Mucosa of descending colon (tissue), 3 donors: ENCODE measurements around the gene FOXC1. TPM values are rescaled to one million over a fixed set of nuclear protein-coding genes. Genes with fewer than 3 reads are reported as not detected.

Experiments used
- ATAC-seq: fragments of 200-7000 bp; cut with Tn5 transposase; one replicate; pipeline ENCODE4 v1.9.1; 2020; ENCODE audit warnings: mild to moderate bottlenecking, moderate library complexity
- DNase-seq, 3 donors: peaks; one replicate each; pipeline ENCODE4 v3.0.0-alpha.2; 2020
- H3K36me3 ChIP-seq: fragments of 200-600 bp; one replicate; pipeline ENCODE4 v1.8.0; 2021; ENCODE audit warnings: low read depth, mild to moderate bottlenecking
- H3K4me1 ChIP-seq: fragments of 200-600 bp; one replicate; pipeline ENCODE4 v1.8.0; 2021; ENCODE audit warnings: low read depth, mild to moderate bottlenecking
- H3K4me3 ChIP-seq: fragments of 200-600 bp; one replicate; pipeline ENCODE4 v1.8.0; 2021; ENCODE audit warnings: mild to moderate bottlenecking
- H3K9me3 ChIP-seq: fragments of 200-600 bp; one replicate; pipeline ENCODE4 v1.8.0; 2021; ENCODE audit warnings: mild to moderate bottlenecking
- intact Hi-C, 2 donors: fragments of 100-400 bp; cut with DNase I in 1 of 2; cut with micrococcal nuclease in 1 of 2; formaldehyde crosslinking; loops; one replicate each; pipeline versions ENCODE4 v1.11.0 to v1.11.1; 2022; cut with DNase I, micrococcal nuclease
- total RNA-seq, 3 donors: library from RNA; stranded (reverse); fragmentation: NEBNext Ultra II Directional in 2 of 3; extraction: Animal tissue kit (Norgen Biotek cat#: 25700) in 2 of 3; gene quantifications; one replicate each; pipeline versions ENCODE4 v1.2.1 to v1.2.4, GENCODE V29; 2021 to 2023
- TF ChIP-seq, protein P1 (sequence below): fragments of 200-600 bp; IDR thresholded peaks from one replicate; pipeline ENCODE4 v1.8.0; 2022; ENCODE audit warnings: antibody characterized with exemption, mild to moderate bottlenecking
- donor health status: DM: no; HTN: no; CAD: no; lungs with moderate emphysema.
- donor health status: DM: no; HTN: no; CAD: no.
- donor health status: DM: no; HTN: yes; CAD: no.

FOXC1 gene
- total RNA-seq, 3 donors from 2014 or later = 1.1 to 1.7 (median 1.6) TPM

DNA sequence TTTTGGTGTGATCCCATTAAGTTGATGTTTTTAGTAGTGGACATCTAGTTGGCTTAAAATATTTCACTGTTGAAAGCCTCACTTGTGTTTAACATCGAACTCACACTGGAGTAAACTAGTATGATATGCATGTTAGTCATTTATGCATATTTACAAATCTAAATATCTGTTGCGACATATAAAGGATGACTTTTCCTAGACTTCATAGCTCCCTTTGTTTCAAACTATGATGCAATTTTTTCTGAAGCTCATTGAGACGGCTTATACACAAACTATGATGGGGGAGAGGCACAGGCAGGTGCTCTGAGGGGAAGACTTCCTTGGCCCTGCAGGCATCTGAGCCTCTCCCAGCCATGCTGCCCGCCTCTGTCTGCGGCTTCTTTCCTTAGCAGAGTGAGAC lies 11.8 kb upstream of the FOXC1 start:
- DNase-seq = no peak
- Histone ChIP-seq H3K36me3 (no peaks in the 10 kb centered on the region), H3K9me3 (no peaks in the 10 kb centered on the region), H3K4me3 (no peak overlapping the region), H3K4me1 (peaks cover 5% of the 10 kb centered on the region)
- TF ChIP-seq, protein P1, sequence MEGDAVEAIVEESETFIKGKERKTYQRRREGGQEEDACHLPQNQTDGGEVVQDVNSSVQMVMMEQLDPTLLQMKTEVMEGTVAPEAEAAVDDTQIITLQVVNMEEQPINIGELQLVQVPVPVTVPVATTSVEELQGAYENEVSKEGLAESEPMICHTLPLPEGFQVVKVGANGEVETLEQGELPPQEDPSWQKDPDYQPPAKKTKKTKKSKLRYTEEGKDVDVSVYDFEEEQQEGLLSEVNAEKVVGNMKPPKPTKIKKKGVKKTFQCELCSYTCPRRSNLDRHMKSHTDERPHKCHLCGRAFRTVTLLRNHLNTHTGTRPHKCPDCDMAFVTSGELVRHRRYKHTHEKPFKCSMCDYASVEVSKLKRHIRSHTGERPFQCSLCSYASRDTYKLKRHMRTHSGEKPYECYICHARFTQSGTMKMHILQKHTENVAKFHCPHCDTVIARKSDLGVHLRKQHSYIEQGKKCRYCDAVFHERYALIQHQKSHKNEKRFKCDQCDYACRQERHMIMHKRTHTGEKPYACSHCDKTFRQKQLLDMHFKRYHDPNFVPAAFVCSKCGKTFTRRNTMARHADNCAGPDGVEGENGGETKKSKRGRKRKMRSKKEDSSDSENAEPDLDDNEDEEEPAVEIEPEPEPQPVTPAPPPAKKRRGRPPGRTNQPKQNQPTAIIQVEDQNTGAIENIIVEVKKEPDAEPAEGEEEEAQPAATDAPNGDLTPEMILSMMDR = no peak
- intact Hi-C loops = loop anchor here (10.0 kb wide), 2 partner anchors 1037 to 1157 kb away; partner anchors contain the start of gene MYLK4 (in 1 of the 2)
- ATAC-seq = no peak

DNA sequence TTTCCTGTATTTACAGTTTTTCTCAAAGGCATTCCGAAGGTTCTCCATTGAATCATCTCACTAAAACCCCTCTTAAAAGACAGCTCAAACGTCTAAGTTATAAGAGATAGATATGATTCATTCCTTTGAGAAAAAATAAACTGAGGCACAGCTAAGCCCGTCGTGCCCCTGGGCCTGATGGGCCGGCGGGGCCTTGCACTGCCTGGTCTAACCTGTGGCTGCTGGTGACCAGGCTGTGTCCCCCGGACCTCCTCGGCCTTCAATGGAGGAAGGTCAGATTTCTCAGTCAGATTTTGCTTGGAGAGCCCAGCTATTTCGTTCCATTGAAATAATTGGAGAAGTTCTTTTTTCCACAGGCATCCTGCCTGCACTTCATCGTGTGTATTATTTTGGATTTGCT lies 11.3 kb upstream of the FOXC1 start:
- H3K9me3 ChIP-seq = no peaks in the 10 kb centered on the region
- no peaks in the 10 kb centered on the region for H3K36me3 ChIP-seq
- H3K4me1 ChIP-seq = peaks cover 5% of the 10 kb centered on the region
- no peak overlapping the region for H3K4me3 ChIP-seq
- DNase-seq (no peak), ATAC-seq (no peak)
- intact Hi-C loops = loop anchor here (10.0 kb wide), 2 partner anchors 1036 to 1156 kb away; partner anchors contain the start of gene MYLK4 (in 1 of the 2)
- TF ChIP-seq, protein P1 = no peak

DNA sequence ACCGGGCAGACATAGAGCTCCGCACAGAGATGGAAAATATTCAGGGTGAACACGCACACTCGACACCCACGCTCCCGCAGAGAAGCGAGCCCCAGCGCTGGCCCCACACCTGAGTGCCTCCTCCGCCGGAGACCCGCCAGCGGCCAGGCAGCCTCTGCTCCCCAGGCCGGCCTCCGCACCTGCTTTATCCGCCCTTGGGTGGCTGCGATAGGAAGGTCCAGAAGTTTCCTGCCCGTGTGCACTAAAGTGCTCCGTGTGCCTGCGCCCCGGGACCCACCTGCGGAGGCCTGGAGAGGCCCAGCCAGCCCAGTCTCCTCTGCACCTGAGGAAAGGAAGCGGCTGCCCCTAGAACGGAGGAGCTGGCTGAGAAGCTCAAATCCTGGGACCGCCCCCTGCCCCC lies 10.8 kb upstream of the FOXC1 start:
- no peak for ATAC-seq
- TF ChIP-seq, protein P1 = no peak
- H3K4me3 ChIP-seq = no peak overlapping the region
- no peak for DNase-seq
- no peaks in the 10 kb centered on the region for H3K9me3 ChIP-seq
- H3K36me3 ChIP-seq = no peaks in the 10 kb centered on the region
- peaks cover 5% of the 10 kb centered on the region for H3K4me1 ChIP-seq
- intact Hi-C loops = loop anchor here (10.0 kb wide), 2 partner anchors 1036 to 1156 kb away; partner anchors contain the start of gene MYLK4 (in 1 of the 2)

DNA sequence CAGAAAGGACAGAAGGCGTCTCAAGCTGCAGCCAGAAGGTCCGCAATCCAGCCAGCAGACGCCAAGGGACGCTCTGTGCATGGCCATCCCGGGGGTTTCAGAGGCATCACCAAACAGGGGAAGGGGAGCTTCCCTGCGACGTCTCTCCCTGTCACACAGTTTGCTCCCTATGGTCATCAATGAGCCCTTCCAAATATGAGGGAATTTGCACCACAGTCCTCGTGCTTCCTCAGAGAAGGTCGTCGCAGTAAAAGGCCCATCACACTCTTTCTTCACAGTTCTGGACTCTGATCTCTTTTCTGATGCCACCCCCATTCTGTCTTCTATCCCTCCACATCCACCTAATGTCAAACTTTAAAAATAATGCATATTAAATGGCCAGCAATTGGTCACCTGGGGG lies 10.2 kb upstream of the FOXC1 start:
- no peak for ATAC-seq
- TF ChIP-seq, protein P1 = no peak
- Histone ChIP-seq H3K4me3 (no peak overlapping the region), H3K9me3 (no peaks in the 10 kb centered on the region), H3K36me3 (no peaks in the 10 kb centered on the region), H3K4me1 (peaks cover 10% of the 10 kb centered on the region)
- DNase-seq = no peak
- intact Hi-C loops = loop anchor here (10.0 kb wide), 2 partner anchors 1035 to 1155 kb away; partner anchors contain the start of gene MYLK4 (in 1 of the 2)

DNA sequence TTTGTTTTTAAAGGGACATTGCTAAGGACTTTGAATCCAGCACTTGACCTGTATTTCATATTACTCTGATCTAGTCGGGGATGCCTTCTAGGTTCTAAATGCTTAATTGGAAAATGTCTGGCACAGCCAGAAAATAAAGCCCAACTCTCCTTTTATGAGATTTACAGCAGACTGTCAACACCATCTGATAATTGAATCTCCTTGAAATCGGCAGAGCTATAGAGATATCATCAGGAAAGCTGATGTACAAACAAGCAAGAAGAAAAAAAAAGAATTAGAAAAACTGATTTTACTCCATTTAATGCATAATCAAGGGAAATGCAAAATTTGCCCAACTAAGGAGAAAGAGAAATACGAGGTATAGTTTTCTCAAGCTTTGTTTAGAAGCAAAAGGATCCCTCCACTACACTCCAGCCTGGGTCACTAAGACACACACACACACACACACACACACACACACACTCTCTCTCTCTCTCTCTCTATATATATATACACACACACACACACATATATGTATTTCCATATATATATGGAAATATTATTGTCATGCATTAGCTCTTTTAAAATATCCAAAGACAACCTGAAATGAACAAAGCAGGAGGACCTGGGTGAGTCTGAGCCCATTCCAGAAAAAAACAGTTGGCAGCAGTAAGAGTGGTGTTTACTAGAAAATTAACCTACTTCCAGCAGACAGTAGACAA lies 9.5 kb upstream of the FOXC1 start:
- DNase-seq (no peak), ATAC-seq (no peak)
- Histone ChIP-seq H3K4me1 (peaks cover 18% of the 10 kb centered on the region), H3K36me3 (no peaks in the 10 kb centered on the region), H3K9me3 (no peaks in the 10 kb centered on the region), H3K4me3 (no peak overlapping the region)
- TF ChIP-seq, protein P1 = no peak
- intact Hi-C loops = loop anchor here (5.0 to 10.0 kb wide), 5 partner anchors 505 to 1035 kb away; no protein-coding TSS in a partner anchor
